Measurements from ENCODE around the gene OPTC. TPM values are rescaled to one million over a fixed set of nuclear protein-coding genes. Genes with fewer than 3 reads are reported as not detected.
"Not testable (repeated sequence)": the region's sequence is repeated elsewhere in the genome, so short reads cannot be mapped to it uniquely, and the experiment has no call there.

Gene OPTC
- total RNA-seq, 1 donor from 2014 or later, result not detected

DNA sequence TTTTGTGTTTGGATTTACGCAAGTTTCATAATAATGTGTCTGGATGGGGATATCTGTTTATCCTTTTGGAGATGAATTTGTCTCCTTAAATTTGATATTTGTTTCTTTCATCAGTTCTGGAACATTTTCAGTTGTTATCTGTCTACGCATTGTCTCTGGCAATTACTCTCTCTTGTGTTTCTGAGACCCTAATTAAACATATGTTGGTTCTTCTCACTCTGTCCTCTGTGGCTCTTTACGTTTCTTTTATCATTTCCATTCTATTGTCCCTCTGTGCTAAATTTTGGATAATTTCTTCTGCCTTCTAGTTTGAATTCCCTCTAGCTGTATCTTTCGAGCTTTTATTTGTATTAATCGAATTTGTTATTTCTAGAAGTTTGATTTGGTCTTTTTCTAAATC lies 35.9 kb upstream of the OPTC start:
- Mint-ChIP-seq H3K4me1 (ENCODE audit: low read depth) (peaks cover 5% of the 10 kb centered on the region), H3K27ac (no peak overlapping the region), H3K36me3 (ENCODE audit: low read depth) (no peaks in the 10 kb centered on the region), H3K4me3 (no peak overlapping the region), H3K27me3 (ENCODE audit: insufficient read depth) (peaks cover 19% of the 10 kb centered on the region), H3K9me3 (no peaks in the 10 kb centered on the region)
- intact Hi-C loops (cut with micrococcal nuclease), result no loop called here
- no peak for DNase-seq (ENCODE audit: low spot score)

GRCh38 chr1:203459671-203460201 lies 34.2 kb upstream of the OPTC start:
- intact Hi-C loops (cut with micrococcal nuclease), result no loop called here
- no peak overlapping the region for H3K27ac Mint-ChIP-seq
- DNase-seq (ENCODE audit: low spot score), result no peak
- H3K36me3 Mint-ChIP-seq (ENCODE audit: low read depth), result no peaks in the 10 kb centered on the region
- H3K4me1 Mint-ChIP-seq (ENCODE audit: low read depth), result peaks cover 5% of the 10 kb centered on the region
- no peak overlapping the region for H3K4me3 Mint-ChIP-seq
- H3K9me3 Mint-ChIP-seq, result no peaks in the 10 kb centered on the region
- H3K27me3 Mint-ChIP-seq (ENCODE audit: insufficient read depth), result peaks cover 26% of the 10 kb centered on the region

DNA sequence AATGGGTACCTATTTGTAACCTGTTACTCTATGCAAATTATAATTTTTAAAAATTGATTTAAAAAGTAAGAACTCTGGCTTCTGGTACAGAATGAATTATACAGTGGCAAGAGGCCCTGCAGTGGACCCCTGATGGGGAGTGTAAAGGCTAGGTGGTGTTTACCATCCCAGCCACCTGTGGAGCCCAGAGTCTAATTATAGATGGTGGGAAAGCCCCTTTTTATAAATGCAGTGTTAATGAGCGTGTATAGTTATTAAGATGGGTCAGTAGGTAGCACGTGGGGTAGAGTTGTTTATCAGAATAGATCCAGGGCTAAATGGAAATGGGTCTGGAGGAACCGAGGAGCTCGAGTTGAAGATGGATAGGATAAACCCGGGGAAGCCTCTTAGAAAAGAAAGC lies 32.2 kb upstream of the OPTC start:
- Mint-ChIP-seq H3K36me3 (ENCODE audit: low read depth) (no peaks in the 10 kb centered on the region), H3K9me3 (no peaks in the 10 kb centered on the region), H3K27me3 (ENCODE audit: insufficient read depth) (peaks cover 23% of the 10 kb centered on the region), H3K27ac (no peak overlapping the region), H3K4me3 (no peak overlapping the region), H3K4me1 (ENCODE audit: low read depth) (peaks cover 5% of the 10 kb centered on the region)
- intact Hi-C loops (cut with micrococcal nuclease), result no loop called here
- no peak for DNase-seq (ENCODE audit: low spot score)

GRCh38 chr1:203462143-203462542 lies 31.8 kb upstream of the OPTC start:
- H3K27me3 Mint-ChIP-seq (ENCODE audit: insufficient read depth), result peaks cover 20% of the 10 kb centered on the region
- no peaks in the 10 kb centered on the region for H3K36me3 Mint-ChIP-seq (ENCODE audit: low read depth)
- H3K9me3 Mint-ChIP-seq, result no peaks in the 10 kb centered on the region
- H3K27ac Mint-ChIP-seq, result no peak overlapping the region
- DNase-seq (ENCODE audit: low spot score), result no peak
- peaks cover 5% of the 10 kb centered on the region for H3K4me1 Mint-ChIP-seq (ENCODE audit: low read depth)
- no peak overlapping the region for H3K4me3 Mint-ChIP-seq
- intact Hi-C loops (cut with micrococcal nuclease), result no loop called here

- peaks cover 5% of the 10 kb centered on the region for H3K4me1 Mint-ChIP-seq (ENCODE audit: low read depth)
- no peak for DNase-seq (ENCODE audit: low spot score)
- H3K36me3 Mint-ChIP-seq (ENCODE audit: low read depth), result no peaks in the 10 kb centered on the region
- intact Hi-C loops (cut with micrococcal nuclease), result no loop called here
- no peak overlapping the region for H3K27ac Mint-ChIP-seq
- peaks cover 20% of the 10 kb centered on the region for H3K27me3 Mint-ChIP-seq (ENCODE audit: insufficient read depth)
- H3K4me3 Mint-ChIP-seq, result no peak overlapping the region
- no peaks in the 10 kb centered on the region for H3K9me3 Mint-ChIP-seq
Observed at GRCh38 chr1:203462878-203463277, 31.1 kb upstream of the OPTC start.

DNA sequence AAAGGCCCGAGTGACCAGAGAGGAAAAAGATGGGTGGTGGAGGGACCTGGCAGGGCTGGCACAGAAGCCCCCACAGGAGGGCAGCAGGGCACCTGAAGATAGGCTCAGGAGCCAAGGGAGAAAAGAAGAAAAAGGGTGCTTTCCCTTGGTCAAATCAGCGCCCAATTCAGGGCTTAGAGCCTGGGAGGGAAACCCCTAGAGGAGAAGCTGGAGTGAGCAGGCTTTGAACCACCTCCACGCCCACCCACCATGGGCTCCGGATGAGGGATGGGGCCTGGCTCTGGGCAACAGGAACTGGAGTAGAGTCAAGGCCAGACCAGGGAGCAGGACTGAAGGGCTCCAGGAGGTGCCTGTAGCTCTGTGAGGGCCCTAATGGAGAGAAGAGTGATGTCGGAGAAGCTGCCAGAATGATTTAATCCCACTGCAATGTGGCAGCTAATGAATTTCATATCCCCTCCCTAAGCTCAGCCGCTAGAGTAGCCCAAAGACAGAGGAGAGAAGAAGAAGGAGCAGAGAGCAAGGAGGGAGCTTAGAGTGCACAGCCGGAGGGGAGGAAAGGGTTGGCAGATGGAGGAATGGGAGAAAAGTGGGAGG lies 30.4 kb upstream of the OPTC start:
- peaks cover 16% of the 10 kb centered on the region for H3K27me3 Mint-ChIP-seq (ENCODE audit: insufficient read depth)
- no peaks in the 10 kb centered on the region for H3K36me3 Mint-ChIP-seq (ENCODE audit: low read depth)
- intact Hi-C loops (cut with micrococcal nuclease), result no loop called here
- no peaks in the 10 kb centered on the region for H3K9me3 Mint-ChIP-seq
- no peak overlapping the region for H3K27ac Mint-ChIP-seq
- no peak for DNase-seq (ENCODE audit: low spot score)
- H3K4me1 Mint-ChIP-seq (ENCODE audit: low read depth), result peaks cover 5% of the 10 kb centered on the region
- H3K4me3 Mint-ChIP-seq, result no peak overlapping the region

DNA sequence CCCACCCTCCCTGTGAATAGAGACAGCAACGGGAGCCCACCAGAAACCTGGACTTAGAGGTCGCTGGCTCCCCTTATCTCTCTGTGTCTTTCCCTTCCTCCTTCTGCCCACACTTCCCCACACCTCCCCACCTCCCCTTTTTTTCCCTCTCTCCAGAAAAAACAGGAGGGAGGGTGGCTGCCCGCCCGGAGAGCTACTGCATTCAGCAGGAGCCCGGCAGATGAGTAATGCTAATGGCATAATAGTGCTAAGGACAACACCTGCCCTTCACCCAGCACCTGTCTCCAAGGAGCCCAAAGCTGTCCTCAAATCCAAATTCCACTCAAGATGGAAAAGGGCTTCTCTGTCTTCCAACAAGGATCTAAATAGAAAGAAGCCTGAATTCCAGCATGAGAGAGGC lies 29.7 kb upstream of the OPTC start:
- Mint-ChIP-seq H3K9me3 (no peaks in the 10 kb centered on the region), H3K27ac (no peak overlapping the region), H3K36me3 (ENCODE audit: low read depth) (no peaks in the 10 kb centered on the region), H3K4me3 (no peak overlapping the region), H3K27me3 (ENCODE audit: insufficient read depth) (peaks cover 22% of the 10 kb centered on the region), H3K4me1 (ENCODE audit: low read depth) (peaks cover 5% of the 10 kb centered on the region)
- intact Hi-C loops (cut with micrococcal nuclease), result no loop called here
- no peak for DNase-seq (ENCODE audit: low spot score)

DNA sequence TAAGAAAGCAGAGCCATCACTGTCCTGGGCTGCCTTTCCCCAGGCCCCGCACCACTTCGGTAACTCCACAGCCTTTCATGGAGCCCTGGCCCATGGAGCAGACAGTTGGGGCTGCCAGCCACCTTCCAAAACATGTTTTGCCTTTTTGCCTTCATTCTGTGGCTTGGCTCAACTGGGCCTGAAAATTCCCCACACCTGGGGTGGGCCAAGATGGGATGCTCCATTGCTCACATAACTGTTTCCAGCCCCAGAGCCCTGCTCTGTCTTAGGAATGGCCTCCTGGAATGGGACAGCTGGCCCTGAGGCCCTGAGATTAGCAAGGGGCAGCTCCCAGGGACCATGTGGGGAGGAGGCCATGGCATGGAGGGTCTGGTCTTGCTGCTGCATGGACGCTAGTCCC lies 29.2 kb upstream of the OPTC start:
- no peak overlapping the region for H3K4me3 Mint-ChIP-seq
- H3K36me3 Mint-ChIP-seq (ENCODE audit: low read depth), result no peaks in the 10 kb centered on the region
- peaks cover 24% of the 10 kb centered on the region for H3K27me3 Mint-ChIP-seq (ENCODE audit: insufficient read depth)
- no peak overlapping the region for H3K27ac Mint-ChIP-seq
- DNase-seq (ENCODE audit: low spot score), result no peak
- intact Hi-C loops (cut with micrococcal nuclease), result no loop called here
- peaks cover 5% of the 10 kb centered on the region for H3K4me1 Mint-ChIP-seq (ENCODE audit: low read depth)
- no peaks in the 10 kb centered on the region for H3K9me3 Mint-ChIP-seq

DNA sequence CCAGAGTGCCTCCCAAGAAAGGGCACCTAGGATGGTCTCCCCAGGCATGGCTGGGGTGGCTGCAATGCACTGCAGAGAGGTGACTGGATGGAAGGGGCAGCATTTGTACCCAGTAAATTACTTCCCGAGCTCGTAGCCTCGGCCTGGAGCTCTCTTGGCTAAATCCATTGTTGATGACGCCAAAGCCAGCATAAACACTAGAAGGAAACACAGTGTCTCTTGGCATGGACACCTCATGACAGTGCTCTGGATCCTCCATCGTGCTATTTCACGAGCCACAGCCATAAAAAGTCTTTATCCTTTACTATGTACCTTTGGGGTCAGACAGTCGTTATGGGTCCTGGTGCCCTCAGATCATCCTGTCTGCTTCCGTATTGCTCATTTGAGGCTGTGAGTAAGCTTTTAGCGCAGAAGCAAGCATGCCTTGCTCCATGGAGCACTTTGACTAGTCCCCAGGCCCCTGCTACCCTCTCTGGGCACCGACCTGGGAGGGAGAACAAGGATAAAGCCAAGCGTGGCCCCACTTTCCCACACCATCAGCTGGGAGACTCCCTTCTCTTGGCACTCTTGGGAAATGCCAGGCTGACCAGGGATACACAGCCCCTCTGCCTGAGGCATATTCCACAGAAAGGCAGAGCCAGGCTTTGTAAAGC lies 28.7 kb upstream of the OPTC start:
- H3K27me3 Mint-ChIP-seq (ENCODE audit: insufficient read depth), result peaks cover 22% of the 10 kb centered on the region
- H3K4me3 Mint-ChIP-seq, result no peak overlapping the region
- DNase-seq (ENCODE audit: low spot score), result no peak
- H3K36me3 Mint-ChIP-seq (ENCODE audit: low read depth), result no peaks in the 10 kb centered on the region
- intact Hi-C loops (cut with micrococcal nuclease), result no loop called here
- no peaks in the 10 kb centered on the region for H3K9me3 Mint-ChIP-seq
- no peak overlapping the region for H3K27ac Mint-ChIP-seq
- H3K4me1 Mint-ChIP-seq (ENCODE audit: low read depth), result peaks cover 5% of the 10 kb centered on the region

DNA sequence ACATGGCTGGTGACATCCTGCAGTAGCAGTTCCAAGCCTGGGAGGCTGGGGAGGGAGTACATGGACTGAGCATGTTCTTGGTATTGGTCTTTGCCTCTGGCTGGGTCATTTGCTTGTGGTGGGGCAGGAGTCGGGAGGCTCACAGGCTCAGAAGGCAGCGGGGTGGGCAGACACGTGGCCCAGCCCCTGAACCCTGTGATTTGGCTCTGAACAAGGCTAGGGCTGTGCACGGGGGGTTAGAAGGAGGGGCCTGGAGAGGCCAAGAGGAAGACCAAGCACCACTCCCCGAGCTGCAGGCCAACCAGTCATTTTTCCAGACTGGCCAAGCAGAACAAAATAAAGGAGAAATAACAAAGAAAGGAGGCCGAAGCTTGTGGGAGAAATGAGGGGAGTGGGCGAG lies 28.0 kb upstream of the OPTC start:
- DNase-seq (ENCODE audit: low spot score), result no peak
- no peaks in the 10 kb centered on the region for H3K9me3 Mint-ChIP-seq
- no peak overlapping the region for H3K4me3 Mint-ChIP-seq
- H3K27me3 Mint-ChIP-seq (ENCODE audit: insufficient read depth), result peaks cover 21% of the 10 kb centered on the region
- no peaks in the 10 kb centered on the region for H3K36me3 Mint-ChIP-seq (ENCODE audit: low read depth)
- H3K27ac Mint-ChIP-seq, result no peak overlapping the region
- H3K4me1 Mint-ChIP-seq (ENCODE audit: low read depth), result peaks cover 5% of the 10 kb centered on the region
- intact Hi-C loops (cut with micrococcal nuclease), result no loop called here

GRCh38 chr1:203466906-203467549 lies 26.9 kb upstream of the OPTC start:
- H3K27ac Mint-ChIP-seq; intact Hi-C loops (cut with micrococcal nuclease); H3K9me3 Mint-ChIP-seq; DNase-seq (ENCODE audit: low spot score); H3K4me1 Mint-ChIP-seq (ENCODE audit: low read depth); H3K4me3 Mint-ChIP-seq; H3K36me3 Mint-ChIP-seq (ENCODE audit: low read depth): not testable (repeated sequence)
- peaks cover 19% of the 10 kb centered on the region for H3K27me3 Mint-ChIP-seq (ENCODE audit: insufficient read depth)

DNA sequence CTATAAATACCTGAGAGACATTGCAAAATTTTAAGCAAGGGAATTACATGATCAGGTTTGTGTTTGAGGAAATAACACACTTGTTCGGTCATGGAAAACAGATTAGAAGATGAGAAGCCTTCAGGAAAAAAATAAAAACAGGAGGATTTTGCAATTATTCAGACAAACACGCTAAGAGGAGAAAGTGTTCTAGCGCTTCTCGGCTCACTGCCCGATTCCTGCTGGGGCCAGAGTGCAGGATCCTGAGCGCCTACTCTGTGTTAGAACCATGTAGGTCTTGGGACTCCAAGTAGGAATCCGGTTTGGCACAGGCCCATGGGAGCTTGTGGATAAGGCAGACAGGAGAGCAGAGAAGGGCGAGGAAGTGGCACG lies 26.4 kb upstream of the OPTC start:
- intact Hi-C loops (cut with micrococcal nuclease), result no loop called here
- Mint-ChIP-seq H3K27ac (no peak overlapping the region), H3K4me1 (ENCODE audit: low read depth) (no peaks in the 10 kb centered on the region), H3K4me3 (no peak overlapping the region), H3K36me3 (ENCODE audit: low read depth) (no peaks in the 10 kb centered on the region), H3K27me3 (ENCODE audit: insufficient read depth) (peaks cover 20% of the 10 kb centered on the region), H3K9me3 (no peaks in the 10 kb centered on the region)
- no peak for DNase-seq (ENCODE audit: low spot score)

DNA sequence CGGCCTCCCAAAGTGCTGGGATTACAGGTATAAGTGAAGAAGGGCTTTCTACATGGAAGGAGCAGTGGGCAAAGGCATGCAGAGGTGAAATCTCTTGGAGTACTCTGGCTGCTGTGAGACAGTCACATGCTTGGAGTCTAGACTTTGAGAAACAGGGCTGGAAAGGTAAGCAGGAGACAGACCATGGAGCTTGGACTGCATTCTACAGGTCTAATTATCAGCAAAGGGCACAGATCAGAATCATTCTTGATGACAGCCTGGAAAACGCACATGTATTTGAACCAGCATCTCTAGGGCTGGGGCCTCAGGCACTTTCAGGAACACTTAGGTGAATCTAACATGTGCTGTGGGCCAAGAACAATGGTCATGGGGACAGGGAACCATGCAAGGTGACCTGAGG lies 25.6 kb upstream of the OPTC start:
- DNase-seq (ENCODE audit: low spot score), result no peak
- Mint-ChIP-seq H3K9me3 (no peaks in the 10 kb centered on the region), H3K4me1 (ENCODE audit: low read depth) (no peaks in the 10 kb centered on the region), H3K27ac (no peak overlapping the region), H3K27me3 (ENCODE audit: insufficient read depth) (peaks cover 19% of the 10 kb centered on the region), H3K4me3 (no peak overlapping the region), H3K36me3 (ENCODE audit: low read depth) (no peaks in the 10 kb centered on the region)
- intact Hi-C loops (cut with micrococcal nuclease), result no loop called here

All from activated T-helper 1 cell treated with anti-CD3 and anti-CD28 coated beads, Interleukin-12 subunit alpha, Interleukin-12 subunit beta, Interleukin-2, Interleukin-4 antibody, amounts not matched to agents 30 ng/mL and 10 ng/mL and 1 ng/mL, durations not matched to agents 14 hours and 24 hours and 36 hours (primary cell).